ENCODE measurements around the gene DYNLT4. TPM values are rescaled to one million over a fixed set of nuclear protein-coding genes. Genes with fewer than 3 reads are reported as not detected.

Gene DYNLT4
- total and polyA plus RNA-seq, 2 of the 13 experiments (the other 11 are each of a cell fraction or from before 2014, with no cell fraction given), result 0.77 TPM; not detected in 1

- TF ChIP-seq, protein P1, sequence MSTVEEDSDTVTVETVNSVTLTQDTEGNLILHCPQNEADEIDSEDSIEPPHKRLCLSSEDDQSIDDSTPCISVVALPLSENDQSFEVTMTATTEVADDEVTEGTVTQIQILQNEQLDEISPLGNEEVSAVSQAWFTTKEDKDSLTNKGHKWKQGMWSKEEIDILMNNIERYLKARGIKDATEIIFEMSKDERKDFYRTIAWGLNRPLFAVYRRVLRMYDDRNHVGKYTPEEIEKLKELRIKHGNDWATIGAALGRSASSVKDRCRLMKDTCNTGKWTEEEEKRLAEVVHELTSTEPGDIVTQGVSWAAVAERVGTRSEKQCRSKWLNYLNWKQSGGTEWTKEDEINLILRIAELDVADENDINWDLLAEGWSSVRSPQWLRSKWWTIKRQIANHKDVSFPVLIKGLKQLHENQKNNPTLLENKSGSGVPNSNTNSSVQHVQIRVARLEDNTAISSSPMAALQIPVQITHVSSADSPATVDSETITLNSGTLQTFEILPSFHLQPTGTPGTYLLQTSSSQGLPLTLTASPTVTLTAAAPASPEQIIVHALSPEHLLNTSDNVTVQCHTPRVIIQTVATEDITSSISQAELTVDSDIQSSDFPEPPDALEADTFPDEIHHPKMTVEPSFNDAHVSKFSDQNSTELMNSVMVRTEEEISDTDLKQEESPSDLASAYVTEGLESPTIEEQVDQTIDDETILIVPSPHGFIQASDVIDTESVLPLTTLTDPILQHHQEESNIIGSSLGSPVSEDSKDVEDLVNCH (CRISPR knock-in tag; IDR thresholded peaks at IDR 0.05), result 0 out of 2 replicates have a peak, but pooled peaks have one; percentile 79
- TF ChIP-seq TBL1XR1 (IDR thresholded peaks at IDR 0.05; ENCODE audit: borderline replicate concordance, low read length, partially characterized antibody) (no peak), CCDC6 (CRISPR knock-in tag; IDR thresholded peaks at IDR 0.05) (peak; percentile 18), RXRB (CRISPR knock-in tag; IDR thresholded peaks at IDR 0.05; ENCODE audit: borderline replicate concordance) (0 out of 2 replicates have a peak, but pooled peaks have one; percentile 29), SRY (CRISPR knock-in tag; IDR thresholded peaks at IDR 0.05) (peak; percentile 62), ARID5B (CRISPR knock-in tag; IDR thresholded peaks at IDR 0.05) (peak; percentile 56; the same call in 1 of the 2 replicates), KDM1A (CRISPR knock-in tag; IDR thresholded peaks at IDR 0.05) (no peak), RORA (CRISPR knock-in tag; IDR thresholded peaks at IDR 0.05) (no peak), HNRNPH1 (optimal IDR thresholded peaks at IDR 0.05; ENCODE audit: low read depth, low read length) (no peak), REXO4 (CRISPR knock-in tag; IDR thresholded peaks at IDR 0.05; ENCODE audit: borderline replicate concordance) (no peak), ZFX (CRISPR knock-in tag; IDR thresholded peaks at IDR 0.05; ENCODE audit: low read depth) (peak; percentile 92), MTA3 (CRISPR knock-in tag; IDR thresholded peaks at IDR 0.05) (no peak), ZSCAN31 (CRISPR knock-in tag; IDR thresholded peaks at IDR 0.05; ENCODE audit: low read depth) (peak; percentile 34; the same call in 1 of the 2 replicates)
- TF ChIP-seq, protein P2, sequence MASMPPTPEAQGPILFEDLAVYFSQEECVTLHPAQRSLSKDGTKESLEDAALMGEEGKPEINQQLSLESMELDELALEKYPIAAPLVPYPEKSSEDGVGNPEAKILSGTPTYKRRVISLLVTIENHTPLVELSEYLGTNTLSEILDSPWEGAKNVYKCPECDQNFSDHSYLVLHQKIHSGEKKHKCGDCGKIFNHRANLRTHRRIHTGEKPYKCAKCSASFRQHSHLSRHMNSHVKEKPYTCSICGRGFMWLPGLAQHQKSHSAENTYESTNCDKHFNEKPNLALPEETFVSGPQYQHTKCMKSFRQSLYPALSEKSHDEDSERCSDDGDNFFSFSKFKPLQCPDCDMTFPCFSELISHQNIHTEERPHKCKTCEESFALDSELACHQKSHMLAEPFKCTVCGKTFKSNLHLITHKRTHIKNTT (CRISPR knock-in tag; IDR thresholded peaks at IDR 0.05), result no peak
- TF ChIP-seq, protein P3, sequence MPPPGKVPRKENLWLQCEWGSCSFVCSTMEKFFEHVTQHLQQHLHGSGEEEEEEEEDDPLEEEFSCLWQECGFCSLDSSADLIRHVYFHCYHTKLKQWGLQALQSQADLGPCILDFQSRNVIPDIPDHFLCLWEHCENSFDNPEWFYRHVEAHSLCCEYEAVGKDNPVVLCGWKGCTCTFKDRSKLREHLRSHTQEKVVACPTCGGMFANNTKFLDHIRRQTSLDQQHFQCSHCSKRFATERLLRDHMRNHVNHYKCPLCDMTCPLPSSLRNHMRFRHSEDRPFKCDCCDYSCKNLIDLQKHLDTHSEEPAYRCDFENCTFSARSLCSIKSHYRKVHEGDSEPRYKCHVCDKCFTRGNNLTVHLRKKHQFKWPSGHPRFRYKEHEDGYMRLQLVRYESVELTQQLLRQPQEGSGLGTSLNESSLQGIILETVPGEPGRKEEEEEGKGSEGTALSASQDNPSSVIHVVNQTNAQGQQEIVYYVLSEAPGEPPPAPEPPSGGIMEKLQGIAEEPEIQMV (CRISPR knock-in tag; IDR thresholded peaks at IDR 0.05; ENCODE audit: low read depth), result peak; percentile 93
These were observed 7.2 kb downstream of the DYNLT4 start, which contains the start of gene PLK3 (continued) for GRCh38 chr1:44799770-44800584.
